Measurements from ENCODE around the gene GYS1. TPM values are rescaled to one million over a fixed set of nuclear protein-coding genes. Genes with fewer than 3 reads are reported as not detected.

GYS1 gene
- total RNA-seq, 1 donor from 2014 or later = 24.8 TPM

DNA sequence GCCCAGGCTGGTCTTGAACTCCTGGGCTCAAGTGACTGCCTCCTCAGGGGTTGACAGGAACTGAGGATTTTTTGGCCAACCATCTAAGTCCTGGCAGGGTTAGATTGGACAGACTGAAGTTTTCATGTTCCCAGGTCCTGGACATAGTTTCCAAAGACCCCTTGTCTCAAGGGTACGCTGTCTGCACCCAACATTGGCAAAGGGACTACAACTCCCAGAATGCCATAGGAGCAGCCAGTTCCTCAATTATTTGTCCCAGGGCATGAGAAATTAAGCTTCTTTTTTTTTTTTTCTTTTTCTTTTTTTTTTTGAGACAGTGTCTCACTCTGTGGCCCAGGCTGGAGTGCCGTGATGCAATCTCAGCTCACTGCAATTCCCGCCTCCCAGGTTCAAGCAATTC, 6.9 kb downstream of the GYS1 start:
- peaks cover 1% of the 10 kb centered on the region for H3K36me3 ChIP-seq (ENCODE audit: control insufficient read depth, insufficient read depth, low read length)
- DNase-seq (ENCODE audit: low read depth) = no peak
- H3K4me3 ChIP-seq (ENCODE audit: low read depth, low read length) = no peak overlapping the region
- no peaks in the 10 kb centered on the region for H3K27me3 ChIP-seq (ENCODE audit: control insufficient read depth, insufficient read depth, low read length)
- TF ChIP-seq, protein P1, sequence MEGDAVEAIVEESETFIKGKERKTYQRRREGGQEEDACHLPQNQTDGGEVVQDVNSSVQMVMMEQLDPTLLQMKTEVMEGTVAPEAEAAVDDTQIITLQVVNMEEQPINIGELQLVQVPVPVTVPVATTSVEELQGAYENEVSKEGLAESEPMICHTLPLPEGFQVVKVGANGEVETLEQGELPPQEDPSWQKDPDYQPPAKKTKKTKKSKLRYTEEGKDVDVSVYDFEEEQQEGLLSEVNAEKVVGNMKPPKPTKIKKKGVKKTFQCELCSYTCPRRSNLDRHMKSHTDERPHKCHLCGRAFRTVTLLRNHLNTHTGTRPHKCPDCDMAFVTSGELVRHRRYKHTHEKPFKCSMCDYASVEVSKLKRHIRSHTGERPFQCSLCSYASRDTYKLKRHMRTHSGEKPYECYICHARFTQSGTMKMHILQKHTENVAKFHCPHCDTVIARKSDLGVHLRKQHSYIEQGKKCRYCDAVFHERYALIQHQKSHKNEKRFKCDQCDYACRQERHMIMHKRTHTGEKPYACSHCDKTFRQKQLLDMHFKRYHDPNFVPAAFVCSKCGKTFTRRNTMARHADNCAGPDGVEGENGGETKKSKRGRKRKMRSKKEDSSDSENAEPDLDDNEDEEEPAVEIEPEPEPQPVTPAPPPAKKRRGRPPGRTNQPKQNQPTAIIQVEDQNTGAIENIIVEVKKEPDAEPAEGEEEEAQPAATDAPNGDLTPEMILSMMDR (IDR thresholded peaks at IDR 0.05; ENCODE audit: insufficient read depth, low read length, poor library complexity, severe bottlenecking) = no peak

DNA sequence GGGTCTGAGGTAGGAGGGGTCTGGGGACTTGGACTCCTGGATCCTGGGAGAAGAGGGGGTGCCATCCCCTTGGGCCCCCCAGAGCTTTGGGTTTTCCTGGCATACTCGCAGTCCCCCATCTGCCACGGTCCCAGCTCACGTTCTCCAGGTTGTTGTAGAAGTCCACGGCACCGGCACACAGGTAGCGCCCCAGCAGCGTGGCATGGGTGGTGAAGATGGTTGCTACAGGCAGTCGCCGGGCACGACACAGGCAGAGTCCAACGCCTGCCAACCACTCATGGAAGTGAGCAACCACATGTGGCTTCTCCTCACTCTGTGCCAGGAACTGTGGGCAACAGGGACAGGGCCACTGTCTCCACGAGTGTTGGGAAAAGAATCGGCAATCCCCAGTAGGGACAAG, 7.4 kb downstream of the GYS1 start:
- Histone ChIP-seq H3K36me3 (ENCODE audit: control insufficient read depth, insufficient read depth, low read length) (peaks cover 1% of the 10 kb centered on the region), H3K4me3 (ENCODE audit: low read depth, low read length) (no peak overlapping the region), H3K27me3 (ENCODE audit: control insufficient read depth, insufficient read depth, low read length) (no peaks in the 10 kb centered on the region)
- DNase-seq (ENCODE audit: low read depth) = no peak
- TF ChIP-seq, protein P1 (IDR thresholded peaks at IDR 0.05; ENCODE audit: insufficient read depth, low read length, poor library complexity, severe bottlenecking) = no peak

DNA sequence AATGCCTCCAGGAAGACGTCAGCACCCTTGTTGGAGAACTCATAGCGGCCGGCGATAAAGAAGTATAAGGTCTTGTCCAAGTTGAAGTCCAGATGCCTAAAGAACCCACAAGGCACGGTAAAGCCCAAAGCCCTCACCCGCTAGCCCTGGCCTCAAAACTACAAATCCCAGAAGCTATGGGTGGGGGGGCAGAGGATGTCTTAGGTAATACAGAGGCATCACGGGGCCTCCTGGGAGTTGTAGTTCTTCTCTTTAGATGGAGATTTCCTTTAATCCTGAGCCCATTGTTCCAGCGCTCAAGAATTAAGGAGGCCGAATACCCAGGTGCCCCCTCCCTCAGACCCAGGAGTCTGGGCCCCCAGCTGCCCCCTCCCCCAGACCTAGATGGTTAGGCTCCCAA, 10.8 kb downstream of the GYS1 start:
- Histone ChIP-seq H3K4me3 (ENCODE audit: low read depth, low read length) (no peak overlapping the region), H3K27me3 (ENCODE audit: control insufficient read depth, insufficient read depth, low read length) (no peaks in the 10 kb centered on the region), H3K36me3 (ENCODE audit: control insufficient read depth, insufficient read depth, low read length) (peaks cover 3% of the 10 kb centered on the region)
- no peak for DNase-seq (ENCODE audit: low read depth)
- TF ChIP-seq, protein P1 (IDR thresholded peaks at IDR 0.05; ENCODE audit: insufficient read depth, low read length, poor library complexity, severe bottlenecking) = no peak

DNA sequence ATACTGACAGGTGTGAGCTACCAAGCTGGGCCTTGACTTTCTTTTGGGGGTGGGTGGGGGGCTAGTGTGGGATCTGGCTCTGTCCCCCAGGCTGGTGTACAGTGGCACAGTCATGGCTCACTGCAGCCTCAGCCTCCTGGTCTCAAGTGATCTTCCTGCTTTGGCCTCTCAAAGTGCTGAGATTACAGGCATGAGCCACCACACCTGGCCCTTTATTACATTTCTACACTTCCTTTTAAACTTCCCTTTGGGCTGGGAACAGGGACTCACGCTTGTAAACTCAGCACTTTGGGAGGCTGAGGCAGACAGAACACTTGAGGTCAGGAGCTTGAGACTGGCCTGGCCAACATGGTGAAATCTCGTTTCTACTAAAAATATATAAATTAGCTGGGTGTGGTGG, 16.0 kb downstream of the GYS1 start:
- TF ChIP-seq, protein P1 (IDR thresholded peaks at IDR 0.05; ENCODE audit: insufficient read depth, low read length, poor library complexity, severe bottlenecking) = no peak
- Histone ChIP-seq H3K4me3 (ENCODE audit: low read depth, low read length) (no peak overlapping the region), H3K27me3 (ENCODE audit: control insufficient read depth, insufficient read depth, low read length) (no peaks in the 10 kb centered on the region), H3K36me3 (ENCODE audit: control insufficient read depth, insufficient read depth, low read length) (peaks cover 1% of the 10 kb centered on the region)
- no peak for DNase-seq (ENCODE audit: low read depth)

DNA sequence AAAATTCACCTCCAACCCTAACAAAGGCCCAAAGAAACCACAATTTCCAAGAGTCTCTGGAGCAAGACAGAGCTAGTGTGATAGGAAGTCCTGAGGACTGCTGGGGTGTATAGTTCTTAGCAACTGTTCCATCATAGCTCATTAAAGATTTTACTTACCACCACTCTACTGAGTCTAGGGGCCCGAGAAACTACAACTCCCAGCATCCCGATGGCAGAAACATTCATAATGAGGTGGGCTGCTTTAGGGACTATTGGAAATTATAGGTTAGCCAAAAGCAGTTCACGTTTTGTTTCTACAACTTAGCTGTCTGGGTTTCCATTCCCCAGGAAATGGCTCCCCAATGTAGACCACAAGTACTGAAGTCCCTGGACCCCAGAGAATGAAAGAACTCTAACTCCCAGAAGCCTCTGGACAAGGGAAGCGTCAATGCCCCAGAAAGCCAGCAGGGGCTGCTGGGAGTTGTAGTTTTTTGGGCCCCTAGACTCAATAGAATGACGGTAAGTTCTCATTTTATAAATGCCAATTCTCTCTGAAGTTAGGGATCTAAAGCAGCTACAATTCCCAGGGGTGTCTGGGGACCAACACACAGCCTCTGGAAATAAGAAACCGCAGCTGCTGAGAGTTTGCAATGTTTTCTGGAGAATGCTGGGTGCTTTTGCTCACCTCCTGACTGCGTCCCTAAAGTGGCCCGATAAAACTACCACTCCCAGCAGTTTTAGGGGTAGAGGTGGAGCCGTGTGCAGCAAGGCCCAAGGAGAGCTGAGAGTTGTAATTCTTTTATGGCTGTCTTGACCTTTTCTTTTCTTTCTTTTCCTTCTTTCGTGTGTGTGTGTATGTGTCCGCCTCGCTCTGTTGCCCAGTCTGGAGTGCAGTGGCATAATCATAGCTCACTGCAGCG, 16.9 kb downstream of the GYS1 start:
- Histone ChIP-seq H3K4me3 (ENCODE audit: low read depth, low read length) (no peak overlapping the region), H3K36me3 (ENCODE audit: control insufficient read depth, insufficient read depth, low read length) (peaks cover 1% of the 10 kb centered on the region), H3K27me3 (ENCODE audit: control insufficient read depth, insufficient read depth, low read length) (no peaks in the 10 kb centered on the region)
- no peak for DNase-seq (ENCODE audit: low read depth)
- TF ChIP-seq, protein P1 (IDR thresholded peaks at IDR 0.05; ENCODE audit: insufficient read depth, low read length, poor library complexity, severe bottlenecking) = no peak

Data from kidney epithelial cell (primary cell).